Tongue (tissue), 2 donors: Measurements from ENCODE around the gene TMEM272. TPM values are rescaled to one million over a fixed set of nuclear protein-coding genes. Genes with fewer than 3 reads are reported as not detected.

Experiments used
- DNase-seq: peaks from one replicate; pipeline ENCODE4 v3.0.0-alpha.2; 2015
- total RNA-seq: library from RNA; depleted of rRNA; stranded (reverse); fragments of >200 nt; gene quantifications from one replicate; pipeline ENCODE4 v1.2.3, GENCODE V29; 2014

The TMEM272 gene
- total RNA-seq, 1 donor from 2014 or later: not detected

DNA sequence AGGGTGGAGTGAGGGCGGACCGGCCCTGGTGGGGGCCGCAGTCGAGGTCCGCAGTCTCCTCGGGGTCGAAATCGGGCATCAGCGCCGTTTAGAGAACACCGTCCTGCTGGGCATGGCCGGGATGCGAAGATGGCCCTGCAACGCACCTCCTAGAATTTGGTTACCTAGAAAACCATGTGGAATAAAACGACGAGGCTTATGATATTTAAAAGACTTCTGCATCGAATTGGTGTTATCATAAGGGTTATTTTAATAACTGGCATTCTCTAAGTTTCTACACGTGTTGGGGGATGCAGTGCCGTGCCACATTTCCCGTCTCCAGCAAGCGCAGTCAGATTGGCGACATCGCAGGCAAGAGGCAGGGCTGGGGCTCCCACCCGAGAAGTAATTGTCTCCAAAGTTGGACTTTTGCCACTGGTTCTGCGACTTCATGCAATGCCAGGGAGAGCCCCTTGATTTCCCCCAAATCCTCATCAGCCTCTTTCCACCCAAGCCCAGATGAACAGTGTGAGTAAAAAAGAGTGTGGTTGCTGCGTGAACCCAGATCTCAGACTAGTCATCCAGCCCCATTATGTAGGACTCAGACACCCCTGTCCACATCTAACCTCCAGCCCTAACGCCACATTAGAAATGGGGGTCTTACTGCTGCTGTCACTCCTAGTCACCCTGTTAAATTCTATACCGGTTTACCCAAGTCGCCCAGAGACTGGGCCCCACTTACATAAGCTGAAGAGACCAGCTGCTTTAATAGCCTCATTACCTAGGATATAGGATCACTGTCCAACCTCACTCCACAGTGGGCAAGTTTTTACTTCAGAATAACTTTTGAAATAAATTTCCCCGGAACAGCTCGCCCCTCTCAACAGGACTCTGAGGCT lies 40.4 kb downstream of the TMEM272 start:
- DNase-seq: peak; percentile 56

DNA sequence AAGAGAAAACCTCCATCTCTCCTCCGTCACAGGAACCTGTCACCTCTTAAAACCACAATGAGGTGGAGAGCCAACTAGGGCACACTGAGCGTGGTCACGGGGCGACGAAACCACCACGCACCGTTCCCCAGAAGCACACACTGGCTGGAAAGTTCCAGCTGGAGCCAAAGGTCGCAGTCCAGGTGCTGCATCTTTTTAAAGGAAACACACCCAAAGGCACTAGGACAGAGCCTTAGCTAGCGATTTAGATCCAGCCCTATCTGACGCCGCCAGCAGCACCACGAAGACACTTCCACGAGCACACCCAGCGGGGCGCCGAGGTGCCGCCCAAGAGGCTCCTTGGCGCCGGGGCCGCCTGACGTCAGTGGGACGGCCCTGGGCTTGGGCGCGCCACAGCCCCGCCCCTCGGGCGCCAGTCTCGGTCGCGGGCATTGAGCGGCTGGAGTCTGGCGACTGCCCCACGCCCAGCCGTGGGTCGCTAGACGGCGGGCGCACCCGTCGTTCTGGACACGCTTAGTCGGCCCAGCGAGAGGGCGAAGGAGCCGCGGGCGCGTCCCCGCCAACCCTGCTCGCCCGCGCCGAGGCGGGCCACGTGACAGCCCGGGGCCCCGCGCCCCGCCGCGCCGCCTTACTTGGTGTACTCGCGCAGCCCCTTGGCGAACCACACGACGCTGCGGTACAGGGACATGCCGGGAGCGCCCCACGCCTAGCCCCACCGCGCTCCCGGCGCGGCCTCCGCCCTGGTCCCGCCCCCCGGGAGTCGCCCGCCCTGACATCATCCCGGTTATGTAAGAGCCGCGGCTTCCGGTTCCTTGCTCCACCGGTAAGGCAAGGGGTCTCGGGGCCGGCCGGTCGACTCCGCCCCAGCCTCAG lies 41.3 kb downstream of the TMEM272 start, which contains the start of gene DHRS12:
TSS of gene DHRS12 (minus strand) at position 742 of the 873 bp plus-strand sequence. CDS start 4,504 bp downstream, outside the sequence.
- peak; percentile 94 for DNase-seq

DNA sequence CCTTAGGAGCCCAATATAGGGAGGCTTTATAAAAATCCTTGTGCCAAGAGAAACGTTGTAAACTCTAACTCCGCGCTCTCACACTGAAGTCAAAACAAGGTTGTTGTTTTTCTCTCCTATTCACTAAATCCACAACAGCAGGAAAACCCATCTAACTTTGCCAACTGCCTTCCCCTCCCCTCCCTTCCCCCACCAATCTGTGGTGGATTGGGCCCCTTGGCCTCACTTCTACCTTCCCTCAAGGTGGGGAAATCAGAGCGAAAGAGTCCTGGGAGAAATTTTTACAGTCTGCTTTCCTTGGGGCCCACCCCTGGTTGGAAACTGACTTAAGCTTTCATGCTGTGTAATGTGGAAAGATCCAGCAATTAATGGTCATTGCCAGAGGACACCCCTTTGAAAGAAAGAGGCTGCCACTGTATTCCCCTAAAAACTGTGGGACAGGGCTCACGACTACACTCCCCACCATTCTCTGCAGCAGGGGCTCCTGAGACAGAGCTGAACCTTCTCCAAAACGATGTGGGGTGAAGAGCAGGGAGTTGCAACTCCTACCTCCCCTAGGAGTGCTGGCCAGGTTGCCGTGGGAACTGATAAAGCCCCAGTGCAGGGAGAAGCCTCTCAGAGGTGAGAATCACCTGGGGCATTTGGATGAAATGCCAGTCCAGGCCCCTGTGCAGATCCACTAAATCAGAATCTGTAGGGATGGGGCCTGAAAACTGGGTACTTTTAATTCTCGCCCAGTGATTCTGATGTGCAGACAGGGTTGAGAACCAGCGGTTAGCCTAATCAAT lies 42.2 kb downstream of the TMEM272 start:
- no peak for DNase-seq

- DNase-seq: peak; percentile 68
Measured at GRCh38 chr13:51801631-51802099, 43.3 kb downstream of the TMEM272 start.

DNA sequence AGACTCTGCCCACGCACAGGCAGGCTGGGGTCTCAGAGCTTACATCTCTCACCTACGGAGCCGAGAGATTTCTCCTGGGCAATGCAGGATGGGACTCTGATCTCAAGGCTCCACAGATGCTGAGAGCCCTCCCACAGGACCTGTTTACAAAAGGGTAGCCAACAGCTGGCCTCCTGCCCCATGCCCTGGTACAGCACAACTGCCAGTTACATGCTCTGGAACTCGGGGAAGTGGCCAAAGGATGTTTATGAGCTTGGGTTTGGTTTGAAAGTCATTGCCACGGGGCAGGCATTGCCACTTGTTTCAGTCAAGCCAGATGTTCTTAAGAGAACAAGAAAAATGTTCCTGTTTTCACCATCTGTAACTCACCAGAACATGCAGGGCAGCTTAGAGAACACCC lies 44.5 kb downstream of the TMEM272 start:
- DNase-seq: no peak

DNA sequence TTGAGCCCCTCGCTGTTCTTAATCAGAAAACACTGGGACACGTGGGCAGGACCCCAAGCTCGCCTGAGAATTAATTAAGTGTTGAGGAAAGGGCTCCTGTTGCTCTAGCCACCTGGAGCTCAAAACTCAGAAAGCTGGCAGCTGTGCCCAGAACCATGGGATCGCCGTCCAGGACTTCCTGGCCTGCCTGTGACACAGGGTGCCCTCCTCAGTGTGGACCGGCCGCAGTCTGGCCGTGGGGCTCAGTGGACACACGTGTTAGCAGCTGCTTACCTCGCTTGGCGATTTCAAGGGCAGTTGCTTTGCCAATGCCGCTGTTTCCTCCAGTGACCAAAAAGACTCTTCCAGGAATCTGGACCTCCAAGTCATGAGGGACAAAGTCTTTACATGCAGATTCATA lies 45.7 kb downstream of the TMEM272 start:
- DNase-seq: no peak

GRCh38 chr13:51797664-51798488 lies 47.1 kb downstream of the TMEM272 start:
- DNase-seq: peak; percentile 84

- no peak for DNase-seq
Measured at GRCh38 chr13:51796546-51796945, 48.4 kb downstream of the TMEM272 start.

DNA sequence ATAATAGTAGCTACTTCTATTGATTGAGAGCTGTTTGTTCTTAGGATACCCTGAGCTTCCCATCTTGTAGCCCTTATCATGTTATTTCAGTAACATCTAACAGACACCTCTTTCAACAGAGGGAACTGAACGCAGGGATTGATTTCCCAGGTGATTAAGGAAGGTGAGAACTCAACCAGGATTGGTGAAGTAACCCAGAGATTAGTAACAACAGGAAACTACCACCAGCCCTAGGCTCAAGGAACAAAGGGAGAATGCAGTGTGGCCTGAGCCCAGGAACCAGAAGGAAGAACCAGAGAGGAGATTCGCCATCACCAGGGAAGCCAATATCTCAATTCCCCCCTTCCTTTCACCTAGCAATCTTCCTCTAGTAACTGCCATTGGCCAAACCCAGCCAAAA lies 49.6 kb downstream of the TMEM272 start:
- DNase-seq: no peak

- DNase-seq: no peak
Measured at GRCh38 chr13:51794964-51795363, 50.0 kb downstream of the TMEM272 start.

GRCh38 chr13:51793570-51794271 lies 51.3 kb downstream of the TMEM272 start:
- DNase-seq: no peak

DNA sequence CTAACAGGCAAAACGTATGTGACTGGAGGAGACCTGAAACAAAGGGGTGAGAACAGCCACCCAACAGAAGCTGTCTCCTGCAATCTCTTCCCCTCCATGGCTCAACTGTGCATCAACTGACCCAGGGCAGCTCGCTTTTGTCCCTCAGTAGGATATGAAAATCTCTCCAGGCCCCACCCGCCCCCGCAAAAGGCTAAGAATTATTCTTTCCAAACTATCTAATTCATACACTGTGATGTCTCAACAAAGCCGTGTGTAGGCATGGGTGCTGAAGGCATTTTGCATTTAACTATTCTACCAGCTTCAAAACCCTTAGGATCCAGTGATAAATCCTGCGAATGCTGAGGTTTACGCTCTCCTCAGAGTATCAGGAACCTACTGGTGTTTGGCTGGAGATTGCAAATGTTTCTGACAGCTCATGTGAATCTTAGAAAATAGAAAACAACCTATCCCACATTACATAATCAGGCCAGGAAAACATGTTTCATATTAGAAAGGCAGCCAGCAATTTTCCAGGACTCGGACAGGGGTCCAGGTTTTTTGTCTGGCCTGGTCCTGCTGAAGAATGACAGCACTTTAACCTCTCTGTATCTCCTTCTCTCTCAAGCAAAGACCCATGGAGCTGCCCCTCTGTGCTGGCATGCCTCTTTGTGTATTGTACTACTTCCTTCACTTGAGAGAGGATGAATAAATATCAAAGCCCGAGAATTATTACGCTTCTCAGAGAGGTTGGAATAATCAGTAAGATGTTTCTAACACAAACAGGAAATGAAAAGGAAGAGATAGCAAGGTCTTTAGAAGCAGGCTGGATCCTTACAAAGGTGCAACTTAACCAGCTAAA lies 58.3 kb downstream of the TMEM272 start:
- DNase-seq: peak; percentile 56

- DNase-seq: peak; percentile 93
Measured at GRCh38 chr13:51785712-51786424, 59.1 kb downstream of the TMEM272 start.

DNA sequence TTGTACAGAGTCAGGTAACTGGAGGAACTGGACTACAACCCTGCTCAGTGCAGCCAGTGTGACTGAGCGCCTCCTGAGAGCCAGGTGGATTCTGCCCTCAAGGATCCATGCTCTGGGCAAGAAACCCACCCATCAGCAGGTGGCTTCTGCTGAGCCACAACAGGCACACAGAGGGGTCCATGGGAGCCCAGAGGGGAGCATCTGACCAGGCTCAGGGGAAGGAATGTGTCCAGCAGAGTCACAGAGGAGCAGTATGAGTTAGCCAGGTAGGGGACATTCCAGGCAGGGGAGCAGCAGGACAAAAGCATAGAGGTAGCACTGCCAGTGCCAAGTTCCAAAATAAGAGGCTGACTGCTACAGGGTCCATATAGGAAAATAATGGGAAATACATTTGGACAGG lies 60.9 kb downstream of the TMEM272 start:
- no peak for DNase-seq

GRCh38 chr13:51783428-51784094 lies 61.4 kb downstream of the TMEM272 start:
- DNase-seq: no peak

DNA sequence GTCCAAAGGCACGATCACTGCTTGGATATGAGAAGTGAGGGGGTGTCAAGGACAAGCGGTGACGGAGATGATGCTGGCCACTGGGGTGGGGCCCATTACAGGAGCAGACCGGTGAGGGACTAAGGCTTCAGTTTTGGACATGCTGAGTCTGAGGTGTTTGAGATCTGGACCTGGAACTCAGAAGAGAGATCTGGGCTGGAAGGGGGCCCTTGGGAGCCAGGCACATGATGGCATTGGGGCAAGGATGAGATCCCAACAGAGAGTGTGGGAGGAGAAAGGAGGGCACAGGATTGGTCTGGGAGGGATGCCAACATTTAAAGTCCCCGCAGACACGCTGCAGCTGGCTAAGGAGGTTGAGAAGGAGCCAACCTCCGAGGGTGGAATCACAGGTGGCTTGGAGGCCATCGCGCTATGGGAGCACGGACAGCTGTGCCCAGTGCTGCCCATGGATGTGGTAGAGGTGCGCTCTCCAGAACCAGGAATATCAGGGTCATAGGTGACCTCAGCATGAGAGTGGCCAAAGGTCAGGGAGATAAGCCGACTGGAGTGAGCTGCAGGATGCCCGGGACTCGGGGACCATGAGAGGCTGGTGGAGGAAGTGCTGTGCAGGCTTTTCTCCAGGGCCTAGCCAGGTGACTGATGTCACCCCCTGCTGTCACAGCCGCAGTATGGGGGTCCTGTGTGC lies 62.8 kb downstream of the TMEM272 start:
- peak; percentile 58 for DNase-seq

- DNase-seq: no peak
Measured at GRCh38 chr13:51781246-51782022, 63.5 kb downstream of the TMEM272 start.
